ENCODE measurements around the gene INTS11.

DNA sequence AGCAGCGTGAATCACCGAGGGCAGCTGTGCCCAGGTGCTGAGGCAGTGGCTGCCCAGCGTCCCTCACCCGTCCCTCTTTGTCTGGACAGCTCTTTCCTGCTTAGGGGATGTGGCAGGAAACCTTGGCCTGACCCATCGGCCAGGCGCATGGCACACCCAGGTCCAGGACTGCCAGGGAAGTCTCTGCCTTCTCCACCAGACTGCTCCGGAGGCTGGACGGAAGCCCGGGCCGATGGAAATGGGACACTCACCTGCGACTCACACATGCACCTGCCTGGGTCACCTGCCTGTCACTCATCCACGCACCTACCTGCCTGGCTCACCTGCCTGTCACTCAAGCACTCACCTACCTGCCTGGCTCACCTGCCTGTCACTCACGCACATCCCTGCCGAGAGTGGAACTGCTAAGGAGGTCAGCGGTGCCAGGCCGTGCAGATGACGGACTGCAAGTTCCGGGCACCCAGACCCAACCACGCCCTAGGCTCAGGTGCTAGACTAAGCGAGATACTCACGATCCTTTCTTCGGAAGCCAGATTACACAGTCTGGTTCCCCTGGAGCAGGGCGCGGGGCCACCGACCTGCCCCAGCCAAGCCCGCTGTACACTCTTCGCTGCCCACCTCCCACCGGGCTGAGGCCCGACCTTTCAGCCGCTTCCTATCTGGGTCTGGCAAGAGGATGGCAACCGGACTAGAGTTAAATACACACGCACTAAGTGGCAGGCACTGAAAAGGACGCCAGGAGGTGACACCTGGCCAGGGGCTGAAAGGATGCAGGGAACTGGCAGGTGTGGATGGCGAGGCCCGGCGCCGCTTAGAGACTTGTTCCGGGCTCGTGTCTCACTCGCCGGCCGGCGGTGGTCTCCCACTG lies 51.9 kb downstream of the INTS11 start:
- TF ChIP-seq POLR2A (IDR thresholded peaks at IDR 0.05) (no peak), POLR2AphosphoS5 (IDR thresholded peaks at IDR 0.05) (peak; percentile 33 to 53 (median 46))
- TF ChIP-seq, protein P1, sequence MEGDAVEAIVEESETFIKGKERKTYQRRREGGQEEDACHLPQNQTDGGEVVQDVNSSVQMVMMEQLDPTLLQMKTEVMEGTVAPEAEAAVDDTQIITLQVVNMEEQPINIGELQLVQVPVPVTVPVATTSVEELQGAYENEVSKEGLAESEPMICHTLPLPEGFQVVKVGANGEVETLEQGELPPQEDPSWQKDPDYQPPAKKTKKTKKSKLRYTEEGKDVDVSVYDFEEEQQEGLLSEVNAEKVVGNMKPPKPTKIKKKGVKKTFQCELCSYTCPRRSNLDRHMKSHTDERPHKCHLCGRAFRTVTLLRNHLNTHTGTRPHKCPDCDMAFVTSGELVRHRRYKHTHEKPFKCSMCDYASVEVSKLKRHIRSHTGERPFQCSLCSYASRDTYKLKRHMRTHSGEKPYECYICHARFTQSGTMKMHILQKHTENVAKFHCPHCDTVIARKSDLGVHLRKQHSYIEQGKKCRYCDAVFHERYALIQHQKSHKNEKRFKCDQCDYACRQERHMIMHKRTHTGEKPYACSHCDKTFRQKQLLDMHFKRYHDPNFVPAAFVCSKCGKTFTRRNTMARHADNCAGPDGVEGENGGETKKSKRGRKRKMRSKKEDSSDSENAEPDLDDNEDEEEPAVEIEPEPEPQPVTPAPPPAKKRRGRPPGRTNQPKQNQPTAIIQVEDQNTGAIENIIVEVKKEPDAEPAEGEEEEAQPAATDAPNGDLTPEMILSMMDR (IDR thresholded peaks at IDR 0.05 in 8 of 11, conservative IDR thresholded peaks at IDR 0.05 in 3 of 11) = no peak
